Measurements from ENCODE around the gene PCNX2.

The PCNX2 gene

GRCh38 chr1:233268389-233269022 is 27.0 kb downstream of the PCNX2 start:
- TF ChIP-seq EZH2phosphoT487 (IDR thresholded peaks at IDR 0.05; ENCODE audit: borderline replicate concordance) (no peak), CTCF (conservative IDR thresholded peaks at IDR 0.05; ENCODE audit: low read length) (no peak)
- no peaks in the 10 kb centered on the region for H3K27me3 ChIP-seq (ENCODE audit: insufficient read depth, low read length, poor library complexity, severe bottlenecking)
- H3K79me2 ChIP-seq (ENCODE audit: insufficient read depth, low read length) = no peaks in the 10 kb centered on the region
- no peaks in the 10 kb centered on the region for H3K4me1 ChIP-seq (ENCODE audit: insufficient read depth, low read length, poor library complexity, severe bottlenecking)
- H4K20me1 ChIP-seq (ENCODE audit: insufficient read depth, low read length, poor library complexity, severe bottlenecking) = no peaks in the 10 kb centered on the region
- H3K9ac ChIP-seq (ENCODE audit: low read depth, low read length, poor library complexity, severe bottlenecking) = no peak overlapping the region
- H3K4me2 ChIP-seq (ENCODE audit: low read depth, low read length, poor library complexity, severe bottlenecking) = no peak overlapping the region
- no peaks in the 10 kb centered on the region for H3K9me3 ChIP-seq (ENCODE audit: insufficient read depth, low read depth, low read length)
- 0 out of 2 replicates have a peak, but pooled peaks cover 6% of the 10 kb centered on the region for H3K36me3 ChIP-seq (ENCODE audit: insufficient read depth, low read length)
- H3F3A ChIP-seq (ENCODE audit: low read depth) = no peaks in the 10 kb centered on the region
- no peak overlapping the region for H2AFZ ChIP-seq (ENCODE audit: low read length)
- no peaks in the 10 kb centered on the region for H3K9me2 ChIP-seq (replicated peaks; ENCODE audit: low read depth, low read length)
- H3K4me3 ChIP-seq (ENCODE audit: low read length, poor library complexity, severe bottlenecking) = no peak overlapping the region

DNA sequence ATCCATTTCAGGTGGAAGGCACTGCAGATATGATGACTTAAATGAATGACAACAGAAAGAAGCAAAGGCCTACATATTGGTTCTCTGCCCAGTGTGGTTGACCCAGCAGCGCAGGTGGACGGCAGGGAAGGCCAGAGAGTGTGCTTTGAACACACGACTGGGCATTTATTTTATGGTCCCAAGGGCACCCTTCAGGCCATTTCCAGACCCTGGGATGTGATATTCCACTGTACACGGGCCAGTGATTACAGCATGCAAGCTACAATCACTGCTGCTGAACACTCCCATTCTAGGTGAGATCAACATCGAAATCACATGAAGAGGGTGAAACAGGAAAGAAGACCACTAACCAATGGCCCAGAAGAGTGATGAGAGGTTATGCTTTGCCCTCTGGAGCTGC is 33.8 kb downstream of the PCNX2 start:
- H3K79me2 ChIP-seq (ENCODE audit: insufficient read depth, low read length) = no peaks in the 10 kb centered on the region
- no peaks in the 10 kb centered on the region for H3K27me3 ChIP-seq (ENCODE audit: insufficient read depth, low read length, poor library complexity, severe bottlenecking)
- no peaks in the 10 kb centered on the region for H3K9me2 ChIP-seq (replicated peaks; ENCODE audit: low read depth, low read length)
- H3K4me3 ChIP-seq (ENCODE audit: low read length, poor library complexity, severe bottlenecking) = no peak overlapping the region
- H4K20me1 ChIP-seq (ENCODE audit: insufficient read depth, low read length, poor library complexity, severe bottlenecking) = no peaks in the 10 kb centered on the region
- TF ChIP-seq EZH2phosphoT487 (IDR thresholded peaks at IDR 0.05; ENCODE audit: borderline replicate concordance) = no peak
- TF ChIP-seq CTCF (conservative IDR thresholded peaks at IDR 0.05; ENCODE audit: low read length) = no peak
- H3K4me1 ChIP-seq (ENCODE audit: insufficient read depth, low read length, poor library complexity, severe bottlenecking) = no peaks in the 10 kb centered on the region
- no peak overlapping the region for H2AFZ ChIP-seq (ENCODE audit: low read length)
- H3K9me3 ChIP-seq (ENCODE audit: insufficient read depth, low read depth, low read length) = no peaks in the 10 kb centered on the region
- H3K36me3 ChIP-seq (ENCODE audit: insufficient read depth, low read length) = peaks cover 47% of the 10 kb centered on the region
- H3K4me2 ChIP-seq (ENCODE audit: low read depth, low read length, poor library complexity, severe bottlenecking) = no peak overlapping the region
- no peak overlapping the region for H3K9ac ChIP-seq (ENCODE audit: low read depth, low read length, poor library complexity, severe bottlenecking)
- no peaks in the 10 kb centered on the region for H3F3A ChIP-seq (ENCODE audit: low read depth)

- TF ChIP-seq CTCF (conservative IDR thresholded peaks at IDR 0.05; ENCODE audit: low read length) (no peak), EZH2phosphoT487 (IDR thresholded peaks at IDR 0.05; ENCODE audit: borderline replicate concordance) (no peak)
- Histone ChIP-seq H3K4me2 (ENCODE audit: low read depth, low read length, poor library complexity, severe bottlenecking) (no peak overlapping the region), H3K9me3 (ENCODE audit: insufficient read depth, low read depth, low read length) (no peaks in the 10 kb centered on the region), H3K36me3 (ENCODE audit: insufficient read depth, low read length) (peaks cover 48% of the 10 kb centered on the region), H2AFZ (ENCODE audit: low read length) (no peak overlapping the region), H3K27me3 (ENCODE audit: insufficient read depth, low read length, poor library complexity, severe bottlenecking) (no peaks in the 10 kb centered on the region), H3K4me1 (ENCODE audit: insufficient read depth, low read length, poor library complexity, severe bottlenecking) (no peaks in the 10 kb centered on the region), H3K79me2 (ENCODE audit: insufficient read depth, low read length) (no peaks in the 10 kb centered on the region), H3K4me3 (ENCODE audit: low read length, poor library complexity, severe bottlenecking) (no peak overlapping the region), H3K9ac (ENCODE audit: low read depth, low read length, poor library complexity, severe bottlenecking) (no peak overlapping the region), H3K9me2 (replicated peaks; ENCODE audit: low read depth, low read length) (no peaks in the 10 kb centered on the region), H3F3A (ENCODE audit: low read depth) (no peaks in the 10 kb centered on the region), H4K20me1 (ENCODE audit: insufficient read depth, low read length, poor library complexity, severe bottlenecking) (no peaks in the 10 kb centered on the region)
Observed at GRCh38 chr1:233261206-233261605, 34.3 kb downstream of the PCNX2 start.

Data from Loucy (cell line).